NCI-H1436 (cell line): ENCODE results near the gene VEGFA.

Experiments used
- DNase-seq: peaks from one replicate; lab custom pipeline; 2025; lab: John Stamatoyannopoulos, UW

Gene VEGFA

GRCh38 chr6:43769526-43770371 lies at the start of gene VEGFA:
Gene VEGFA, plus strand, starts transcription at chr6:43770211.
- peak; percentile 88 for DNase-seq

DNA sequence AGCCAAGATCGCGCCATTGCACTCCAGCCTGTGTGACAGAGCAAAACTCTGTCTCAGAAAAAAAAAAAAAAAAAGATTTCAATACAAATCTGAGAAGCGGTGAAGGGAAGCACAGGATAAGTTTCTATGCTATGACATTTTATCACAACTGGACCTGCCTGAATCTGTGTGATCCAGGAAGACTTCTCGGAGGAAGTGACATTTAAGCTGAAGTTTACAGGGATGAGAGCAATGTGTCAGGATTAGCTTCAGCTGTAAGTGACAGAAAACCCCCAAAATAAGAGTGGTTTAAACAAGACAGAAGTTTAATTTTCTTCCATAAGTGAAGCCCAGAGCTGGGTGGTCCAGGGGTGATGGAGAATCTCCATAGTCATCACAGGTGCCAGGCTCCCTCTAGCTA lies 49.0 kb upstream of the VEGFA start:
- DNase-seq: no peak

- no peak for DNase-seq
Measured at GRCh38 chr6:43722920-43723545, 47.0 kb upstream of the VEGFA start.

DNA sequence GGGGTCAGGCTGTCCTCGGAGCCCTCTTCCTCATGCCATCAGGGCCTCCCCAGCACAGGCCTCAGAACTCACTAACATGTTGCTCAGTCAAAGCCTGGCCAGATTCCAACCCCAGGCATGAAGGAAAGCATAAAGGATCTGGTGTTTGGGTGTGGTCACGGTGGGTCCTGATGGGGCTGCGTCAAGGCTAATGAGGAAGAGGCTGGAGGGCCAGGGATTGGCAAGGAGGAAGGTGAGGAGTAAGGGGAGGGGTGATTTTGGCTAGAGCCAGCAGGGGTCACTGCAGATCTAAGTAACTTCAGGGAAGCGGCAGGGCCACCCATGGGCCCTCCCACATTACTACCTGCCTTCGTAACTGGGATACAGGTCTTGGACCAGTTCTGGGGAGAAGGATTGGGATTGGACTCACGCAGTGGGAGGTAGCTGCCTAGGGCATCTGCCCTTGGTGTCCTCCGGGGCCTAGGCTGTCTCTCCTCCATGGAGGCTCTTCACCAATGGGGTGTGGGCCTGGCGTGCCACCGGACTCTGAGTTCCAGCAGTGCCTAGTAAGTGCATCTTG lies 46.2 kb upstream of the VEGFA start:
- DNase-seq: peak; percentile 70

- DNase-seq: no peak
Measured at GRCh38 chr6:43724354-43724753, 45.7 kb upstream of the VEGFA start.

DNA sequence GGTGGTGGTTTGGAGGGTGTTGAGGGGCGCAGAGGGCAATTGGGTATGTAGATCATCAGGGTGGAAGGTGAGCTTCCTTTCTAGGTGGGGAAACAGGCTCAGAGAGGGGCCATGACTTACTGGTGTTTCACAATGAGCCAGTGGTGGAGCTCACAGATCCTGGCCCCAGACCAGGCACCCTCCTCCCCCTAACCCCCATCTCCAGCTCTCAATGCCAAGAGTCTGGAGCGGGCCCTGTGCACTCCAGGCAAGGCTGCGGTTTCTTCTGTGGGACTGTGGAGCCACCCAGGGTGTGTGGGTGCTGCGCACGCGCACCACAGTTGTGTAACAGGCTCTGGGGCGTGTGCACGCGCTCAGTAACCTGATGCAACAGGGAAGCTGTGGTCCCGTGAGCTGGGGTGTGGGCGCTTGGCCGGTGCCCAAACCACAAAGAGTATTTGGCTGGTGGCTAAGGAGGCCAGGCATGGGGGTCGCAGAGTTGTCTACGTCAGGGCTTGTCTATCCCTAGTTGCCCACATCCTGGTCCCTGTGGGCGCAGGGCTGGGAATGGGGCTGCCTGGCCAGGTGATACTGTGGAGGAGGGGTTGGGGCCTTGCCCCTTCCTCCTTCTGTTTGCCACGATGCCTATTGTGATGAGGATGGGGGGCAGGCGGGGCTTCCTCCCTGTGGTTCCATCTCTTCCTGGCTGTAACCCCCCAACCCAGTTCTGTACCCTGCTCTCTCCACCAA lies 44.9 kb upstream of the VEGFA start:
- peak; percentile 78 for DNase-seq

DNA sequence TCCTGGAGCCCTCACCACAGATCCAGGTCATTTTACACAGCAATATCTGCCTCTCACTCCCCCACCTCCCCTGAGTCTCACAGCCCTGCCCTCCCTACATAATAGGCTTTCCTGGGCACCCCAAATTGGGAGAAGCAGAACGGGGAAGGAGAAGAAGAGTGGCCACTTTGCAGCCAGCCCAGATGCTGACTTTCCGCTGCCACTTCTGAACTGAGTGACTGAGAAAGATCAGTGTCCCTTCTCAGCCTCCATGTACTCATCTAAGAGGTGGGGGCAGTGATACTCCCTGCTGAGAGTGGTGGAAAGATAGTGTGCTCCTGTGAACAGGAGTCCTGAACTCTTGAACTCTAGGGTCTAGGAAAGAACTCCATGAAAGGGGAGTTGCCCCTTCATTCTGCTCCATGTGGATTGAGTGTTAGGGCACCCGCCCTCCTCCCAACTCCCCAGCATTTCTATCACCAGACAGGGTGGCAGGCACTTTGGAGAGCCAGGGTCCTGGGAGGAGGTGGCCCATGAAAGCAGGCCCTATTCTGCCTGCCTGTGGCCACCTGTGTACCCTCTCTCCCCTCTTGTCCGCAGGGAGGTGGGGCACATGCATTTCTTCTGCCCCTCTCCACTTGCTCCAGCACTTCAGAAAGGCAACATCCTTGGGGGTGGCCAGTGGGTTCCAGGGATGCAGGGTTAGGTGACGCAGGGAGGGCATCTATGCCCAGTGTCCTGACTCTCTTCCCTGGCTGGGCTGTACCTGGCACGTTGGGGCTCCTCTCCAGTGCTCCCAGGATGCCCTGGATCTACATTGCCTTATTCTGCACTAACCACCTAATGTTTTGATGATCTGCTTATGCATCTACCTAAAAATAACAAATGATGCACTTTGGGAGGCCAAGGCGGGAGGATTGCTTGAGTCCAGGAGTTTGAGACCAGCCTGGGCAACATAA lies 44.1 kb upstream of the VEGFA start:
- no peak for DNase-seq

DNA sequence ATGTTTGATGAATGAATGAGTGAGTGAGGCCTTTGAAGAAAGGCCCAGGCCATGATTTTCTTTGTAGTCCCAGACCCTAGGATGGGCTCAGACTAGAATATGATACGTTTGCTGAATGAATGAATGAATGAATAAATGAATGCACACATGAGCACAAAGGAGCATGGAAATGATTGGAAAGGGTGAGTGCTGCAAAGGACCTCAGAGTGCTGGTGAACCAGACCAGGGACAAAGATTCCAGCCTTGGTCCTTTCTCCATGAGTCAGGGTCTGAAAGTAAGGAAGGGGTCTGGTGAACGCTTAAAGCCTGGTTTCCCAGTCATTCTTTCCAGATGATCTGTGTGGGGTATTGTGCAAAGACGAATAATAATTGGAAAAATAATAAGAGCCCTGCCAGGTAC lies 42.4 kb upstream of the VEGFA start:
- no peak for DNase-seq

DNA sequence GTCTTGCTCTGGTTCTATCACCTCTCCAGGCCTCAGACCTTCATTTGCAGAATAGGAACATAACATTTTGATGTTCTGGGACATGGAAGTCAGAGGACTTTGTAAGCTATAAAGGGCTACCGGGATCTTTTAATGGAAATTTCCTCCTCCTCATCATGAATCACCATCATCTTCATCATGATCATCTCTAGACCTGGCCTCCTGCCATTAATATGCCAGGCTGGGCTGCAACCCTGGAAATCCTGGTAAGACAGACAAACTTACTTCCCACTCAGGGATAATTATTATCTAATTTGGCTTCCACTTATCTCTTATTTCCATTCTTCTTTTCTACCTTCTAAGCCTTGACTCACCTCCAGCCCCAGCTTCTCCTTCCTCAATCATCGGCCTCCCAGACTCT lies 41.4 kb upstream of the VEGFA start:
- DNase-seq: no peak

GRCh38 chr6:43729537-43729936 lies 40.5 kb upstream of the VEGFA start:
- no peak for DNase-seq

DNA sequence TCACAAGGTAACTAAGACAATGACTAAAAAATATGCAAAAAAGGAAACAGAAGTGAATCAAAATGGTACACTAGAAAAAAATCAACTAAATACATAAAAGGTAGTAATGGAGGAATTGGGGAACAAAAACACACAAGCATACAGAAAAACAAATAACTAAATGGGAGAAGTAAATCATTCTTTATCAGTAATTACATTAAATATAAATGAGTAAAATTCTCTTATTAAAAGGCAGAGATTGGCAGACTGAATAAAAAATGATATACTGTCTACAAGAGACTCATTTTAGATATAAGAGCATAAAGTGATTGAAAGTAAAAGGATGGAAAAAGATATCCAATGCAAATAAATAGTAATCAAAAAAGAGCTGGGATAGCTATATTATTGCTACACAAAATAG lies 39.4 kb upstream of the VEGFA start:
- DNase-seq: no peak

GRCh38 chr6:43733471-43734293 lies 36.3 kb upstream of the VEGFA start:
- no peak for DNase-seq

GRCh38 chr6:43734294-43734665 lies 35.7 kb upstream of the VEGFA start:
- no peak for DNase-seq

- no peak for DNase-seq
Measured at GRCh38 chr6:43735642-43736199, 34.3 kb upstream of the VEGFA start.

DNA sequence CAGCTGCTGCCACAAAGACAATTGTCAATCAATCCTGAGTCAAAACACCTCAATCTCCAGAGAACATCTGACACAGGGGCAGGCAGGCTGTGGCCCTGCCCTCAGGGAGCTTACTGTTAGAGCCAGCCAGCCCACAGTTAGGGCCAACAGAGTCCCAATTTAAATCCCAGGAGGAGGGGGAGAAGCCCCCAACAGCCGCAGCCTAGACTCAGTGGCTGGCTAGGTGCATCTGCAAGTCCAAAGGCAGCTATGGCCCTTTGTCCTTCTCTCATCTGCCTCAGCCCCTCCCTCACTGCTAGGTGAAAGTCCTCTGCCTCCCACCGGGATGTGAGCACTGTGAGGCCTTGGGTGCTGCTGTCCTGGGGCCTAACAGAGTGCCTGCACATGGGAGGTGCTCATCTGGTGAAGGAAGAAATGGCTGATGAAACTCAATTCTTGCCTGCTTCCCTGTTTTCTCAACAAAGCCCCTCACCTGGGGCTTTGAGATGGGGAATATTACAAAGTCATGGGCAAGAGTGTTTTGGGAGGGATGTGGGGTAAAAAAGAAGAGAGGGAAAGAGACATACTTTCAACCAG lies 33.7 kb upstream of the VEGFA start:
- no peak for DNase-seq

DNA sequence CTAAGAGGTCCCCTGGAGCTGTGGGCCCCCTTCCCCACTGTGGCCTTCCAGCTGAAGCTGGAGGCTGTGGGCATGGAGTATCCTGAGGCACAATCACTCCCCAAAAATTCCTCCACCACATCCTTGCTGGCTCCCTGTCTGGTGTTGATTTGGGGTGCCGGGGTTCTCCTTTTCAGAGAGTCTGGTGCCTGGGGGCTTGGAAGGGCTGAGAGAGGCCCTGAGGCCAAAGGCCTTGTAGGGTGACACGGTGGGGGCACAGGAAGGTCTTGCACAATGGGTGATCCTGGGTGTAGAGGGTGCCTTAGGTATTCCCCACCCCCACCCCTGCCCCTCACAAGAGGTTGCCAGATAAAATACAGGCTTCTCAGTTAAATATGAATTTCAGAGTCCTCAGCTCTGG lies 33.2 kb upstream of the VEGFA start:
- DNase-seq: no peak

DNA sequence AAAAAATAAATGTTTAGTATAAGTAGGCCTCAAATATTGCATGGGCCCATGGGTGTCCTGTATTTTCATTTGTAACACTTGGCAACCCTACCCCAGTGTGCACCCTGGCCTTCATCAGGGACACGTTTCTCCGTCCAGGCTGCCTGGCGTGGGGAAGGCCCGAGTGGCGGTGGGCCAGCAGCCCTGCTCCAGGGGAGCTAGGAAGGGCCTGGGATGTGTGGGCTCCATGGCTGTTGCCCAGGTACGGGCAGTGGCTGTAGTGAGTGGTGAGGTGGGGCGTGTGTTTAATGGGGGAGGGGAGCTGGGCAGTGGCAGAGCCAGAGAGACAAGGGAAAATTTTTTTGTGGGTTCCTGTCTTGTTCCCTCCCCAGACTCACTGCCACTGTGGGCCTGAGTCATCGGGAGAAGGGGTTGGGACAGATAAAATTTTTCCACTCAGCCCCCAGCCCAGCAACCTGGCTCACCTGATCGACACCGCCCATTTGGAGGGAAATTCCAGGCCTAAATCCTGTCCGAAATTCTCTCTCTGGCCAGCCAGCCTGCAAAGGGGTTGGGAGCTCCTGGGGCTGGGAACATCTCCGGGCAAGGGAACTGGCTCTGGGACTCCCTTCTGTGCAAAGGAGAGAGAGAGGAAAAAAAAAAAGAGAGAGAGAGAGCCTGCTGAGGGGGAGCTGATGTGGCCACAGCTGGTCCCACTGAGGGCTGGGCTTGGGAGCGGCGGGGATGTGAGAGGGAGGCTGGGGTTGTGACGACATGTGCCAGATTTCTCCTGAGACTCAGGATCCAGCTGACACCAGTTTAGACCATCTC lies 32.5 kb upstream of the VEGFA start:
- DNase-seq: no peak

DNA sequence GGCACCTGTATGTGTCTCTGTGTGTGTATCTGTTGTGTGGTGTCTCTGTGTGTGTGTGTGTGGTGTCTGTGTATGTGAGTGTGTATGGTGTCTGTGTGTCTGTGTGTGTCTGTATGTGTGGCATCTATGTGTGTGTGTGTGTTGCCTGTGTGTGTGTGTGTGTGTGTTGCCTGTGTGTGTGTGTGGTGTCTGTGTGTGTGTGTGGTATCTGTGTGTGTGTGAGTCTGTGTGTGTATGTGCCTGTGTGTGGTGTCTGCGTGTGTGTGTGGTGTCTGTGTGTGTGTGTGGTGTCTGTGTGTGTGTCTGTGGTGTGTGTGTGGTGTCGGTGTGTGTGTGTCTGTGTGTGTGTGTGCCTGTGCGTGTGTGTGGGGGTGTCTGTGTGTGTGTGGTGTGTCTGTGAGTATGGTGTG lies 31.7 kb upstream of the VEGFA start:
- no peak for DNase-seq
